Peyer's patch (tissue), 4 donors: ENCODE data around the gene DAPK1.

Source experiments
- CTCF ChIP-seq, 6 experiments: fragments of 450-650 bp in 4 of 6; fragments of 200-600 bp in 2 of 6; sonication (generic) in 1 of 6; IDR thresholded peaks; one replicate each; pipeline ENCODE4 v1.5.1; 2017 to 2019; ENCODE audit warnings: antibody characterized with exemption in 6 of 6, mild to moderate bottlenecking in 3 of 6, moderate library complexity in 1 of 6
- POLR2A ChIP-seq, 2 donors: fragments of 450-650 bp; IDR thresholded peaks; one replicate each; pipeline ENCODE4 v1.5.1; 2017; ENCODE audit warnings: antibody characterized with exemption in 2 of 2, mild to moderate bottlenecking in 2 of 2, moderate library complexity in 2 of 2

- no peak for TF ChIP-seq POLR2A (IDR thresholded peaks at IDR 0.05)
- TF ChIP-seq CTCF (IDR thresholded peaks at IDR 0.05), result no peak
Measured at GRCh38 chr9:87587864-87588263, 90.2 kb downstream of the DAPK1 start.
